AG04449 (cell line): ENCODE results near the gene CA9.

Source experiments
- CTCF ChIA-PET: fragments of 350-600 bp; formaldehyde crosslinking; extraction: SDS; loops from one replicate; lab custom pipeline; 2021; ENCODE audit warnings: antibody characterized with exemption; lab: Yijun Ruan, JAX
- POLR2A ChIA-PET: fragments of 400-600, 350-600 bp; formaldehyde crosslinking; extraction: SDS; loops from one replicate; lab custom pipeline; 2020; ENCODE audit warnings: antibody characterized with exemption, inconsistent platforms; lab: Yijun Ruan, JAX
- DNase-seq: peaks from one replicate; pipeline ENCODE4 v3.0.0-alpha.2; 2010; ENCODE audit warnings: low read depth, low spot score
- H3K4me3 ChIP-seq: 2 replicates; pipeline ENCODE4 v1.5.1; 2011; ENCODE audit warnings: low read depth, mild to moderate bottlenecking, control low read depth, low read length
- TF ChIP-seq, protein P1 (sequence below): IDR thresholded peaks from one replicate; pipeline ENCODE4 v1.5.1; 2011; ENCODE audit warnings: mild to moderate bottlenecking, moderate library complexity, low read length, control low read depth, inconsistent platforms; ENCODE audit not compliant: insufficient read depth; ENCODE audit errors: missing control alignments

CA9 gene

GRCh38 chr9:35657546-35658136 lies 16.1 kb upstream of the CA9 start, which contains the start of gene RMRP:
RMRP (minus strand) TSS chr9:35658019.
- DNase-seq: peak; percentile 99
- TF ChIP-seq, protein P1, sequence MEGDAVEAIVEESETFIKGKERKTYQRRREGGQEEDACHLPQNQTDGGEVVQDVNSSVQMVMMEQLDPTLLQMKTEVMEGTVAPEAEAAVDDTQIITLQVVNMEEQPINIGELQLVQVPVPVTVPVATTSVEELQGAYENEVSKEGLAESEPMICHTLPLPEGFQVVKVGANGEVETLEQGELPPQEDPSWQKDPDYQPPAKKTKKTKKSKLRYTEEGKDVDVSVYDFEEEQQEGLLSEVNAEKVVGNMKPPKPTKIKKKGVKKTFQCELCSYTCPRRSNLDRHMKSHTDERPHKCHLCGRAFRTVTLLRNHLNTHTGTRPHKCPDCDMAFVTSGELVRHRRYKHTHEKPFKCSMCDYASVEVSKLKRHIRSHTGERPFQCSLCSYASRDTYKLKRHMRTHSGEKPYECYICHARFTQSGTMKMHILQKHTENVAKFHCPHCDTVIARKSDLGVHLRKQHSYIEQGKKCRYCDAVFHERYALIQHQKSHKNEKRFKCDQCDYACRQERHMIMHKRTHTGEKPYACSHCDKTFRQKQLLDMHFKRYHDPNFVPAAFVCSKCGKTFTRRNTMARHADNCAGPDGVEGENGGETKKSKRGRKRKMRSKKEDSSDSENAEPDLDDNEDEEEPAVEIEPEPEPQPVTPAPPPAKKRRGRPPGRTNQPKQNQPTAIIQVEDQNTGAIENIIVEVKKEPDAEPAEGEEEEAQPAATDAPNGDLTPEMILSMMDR: peak; percentile 42
- POLR2A ChIA-PET: interaction anchor here (0.6 to 3.5 kb wide), 11 partner anchors 11 to 168 kb away, joined by 3 to 39 read pairs (median 6); partner anchors contain the start of genes CREB3, RUSC2, TLN1 and TPM2
- CTCF ChIA-PET: interaction anchor here (0.5 to 11.9 kb wide), 23 partner anchors 9 to 157 kb away, joined by 3 to 148 read pairs (median 4); partner anchors contain the start of genes HINT2 and TPM2
- peak within 1 kb of the TSS; percentile 97 for H3K4me3 ChIP-seq

GRCh38 chr9:35658137-35658967 lies 15.4 kb upstream of the CA9 start, which contains the start of gene CCDC107:
CCDC107 (plus strand) TSS chr9:35658292; CDS start chr9:35658380, 88 bp downstream.
- peak within 1 kb of the TSS; percentile 97 for H3K4me3 ChIP-seq
- TF ChIP-seq, protein P1: peak; percentile 78
- CTCF ChIA-PET: interaction anchor here (0.5 to 11.9 kb wide), 29 partner anchors 8 to 156 kb away, joined by 3 to 148 read pairs (median 3); partner anchors contain the start of genes CA9, HINT2 and TPM2
- POLR2A ChIA-PET: interaction anchor here (0.6 to 3.5 kb wide), 11 partner anchors 12 to 169 kb away, joined by 3 to 39 read pairs (median 6); partner anchors contain the start of genes CREB3, RUSC2, TLN1 and TPM2
- no peak for DNase-seq

GRCh38 chr9:35658968-35659220 lies 14.8 kb upstream of the CA9 start:
- H3K4me3 ChIP-seq: peak overlapping the region; percentile 97
- ChIA-PET CTCF (interaction anchor here (0.8 to 11.9 kb wide), 15 partner anchors 9 to 155 kb away, joined by 3 to 148 read pairs (median 4); partner anchors contain the start of genes CA9, HINT2 and TPM2), POLR2A (interaction anchor here (1.4 to 3.5 kb wide), 7 partner anchors 21 to 169 kb away, joined by 4 to 39 read pairs (median 6); partner anchors contain the start of genes CREB3, RUSC2, TLN1 and TPM2)
- TF ChIP-seq, protein P1: no peak
- no peak for DNase-seq

- ChIA-PET POLR2A (interaction anchor here (1.5 to 3.5 kb wide), 4 partner anchors 21 to 170 kb away, joined by 4 to 39 read pairs (median 10); partner anchors contain the start of genes CREB3, RUSC2, TLN1 and TPM2), CTCF (interaction anchor here (0.8 to 11.9 kb wide), 14 partner anchors 8 to 113 kb away, joined by 3 to 148 read pairs (median 4); partner anchors contain the start of genes CA9 and TPM2)
- no peak for DNase-seq
- TF ChIP-seq, protein P1: no peak
- peak overlapping the region; percentile 97 for H3K4me3 ChIP-seq
Observed at GRCh38 chr9:35659340-35659739, 14.4 kb upstream of the CA9 start.

DNA sequence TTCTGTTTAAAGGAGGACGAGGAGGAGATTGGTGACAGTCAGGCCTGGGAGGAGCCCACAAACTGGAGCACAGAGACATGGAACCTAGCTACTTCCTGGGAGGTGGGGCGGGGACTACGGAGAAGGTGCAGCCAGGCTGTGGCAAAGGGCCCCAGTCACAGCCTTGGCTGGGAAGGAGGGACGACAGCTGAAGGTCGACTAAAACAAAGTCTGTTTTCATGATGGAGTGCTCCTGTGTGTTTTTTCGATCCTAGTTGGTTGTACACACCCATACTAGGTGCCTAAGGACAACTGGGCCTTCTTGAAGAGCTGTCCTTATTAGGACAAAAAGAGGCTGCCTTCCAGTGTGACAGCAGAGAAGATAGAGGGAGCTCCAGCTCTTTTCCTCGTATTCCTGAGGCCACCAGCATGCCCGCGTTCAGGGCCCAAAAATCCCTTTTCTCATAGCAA lies 12.7 kb upstream of the CA9 start:
- DNase-seq: no peak
- POLR2A ChIA-PET: interaction anchor here (1.2 to 2.5 kb wide), 3 partner anchors 28 to 68 kb away, joined by 3 to 17 read pairs (median 9); partner anchors contain the start of gene TPM2
- CTCF ChIA-PET: interaction anchor here (0.7 to 11.9 kb wide), 30 partner anchors 9 to 221 kb away, joined by 3 to 148 read pairs (median 6); partner anchors contain the start of genes CA9, CREB3, GBA2 and HINT2
- TF ChIP-seq, protein P1: peak; percentile 52
- H3K4me3 ChIP-seq: no peak overlapping the region
